Measurements from ENCODE around the gene TRMT6. TPM values are rescaled to one million over a fixed set of nuclear protein-coding genes. Genes with fewer than 3 reads are reported as not detected.

The TRMT6 gene
- total and polyA plus RNA-seq, 9 of the 15 experiments (the other 6 are each of a cell fraction or from before 2014, with no cell fraction given): 10.6 to 21.3 (median 15.6) TPM

- in situ Hi-C loops (cut with MboI): no loop called here
- Histone ChIP-seq H3K4me3 (no peak overlapping the region), H4K20me1 (replicated peaks; ENCODE audit: control insufficient read depth, insufficient read depth, low read length) (no peaks in the 10 kb centered on the region), H3K9me1 (ENCODE audit: control insufficient read depth, insufficient read depth, low read length) (no peaks in the 10 kb centered on the region), H3K79me2 (ENCODE audit: control insufficient read depth, insufficient read depth, low read length) (peaks cover 40% of the 10 kb centered on the region), H3K9ac (ENCODE audit: insufficient read depth in 1 of 2, low read depth in 2 of 2, low read length in 2 of 2) (no peak overlapping the region; a peak in 1 of 4 replicates), H3K27ac (ENCODE audit: extremely low read depth, low read depth, low read length) (no peak overlapping the region; the same call in 2 of the 3 replicates), H2AFZ (ENCODE audit: low read depth, low read length) (no peak overlapping the region), H3K9me3 (replicated peaks; ENCODE audit: control insufficient read depth, insufficient read depth, low read depth, low read length) (no peaks in the 10 kb centered on the region), H3K4me2 (ENCODE audit: insufficient read depth, low read length) (no peak overlapping the region), H3K4me1 (replicated peaks in 1 of 2; ENCODE audit: control insufficient read depth in 2 of 2, insufficient read depth in 2 of 2, low read length in 2 of 2) (peaks cover 0 to 9% of the 10 kb centered on the region in 2 experiments; a peak in 1 of 5 replicates), H3K27me3 (ENCODE audit: control insufficient read depth in 2 of 2, insufficient read depth in 2 of 2, low read length in 2 of 2) (no peaks in the 10 kb centered on the region), H3K36me3 (ENCODE audit: control insufficient read depth, insufficient read depth, low read length) (peaks cover 60% of the 10 kb centered on the region; the same call in 2 of the 3 replicates)
- POLR2A ChIA-PET: no interaction called here
- CTCF ChIA-PET (ENCODE audit: low intra/inter-chr PET ratio): no interaction called here
- DNase-seq (ENCODE audit: extremely low read depth in 1 of 4, low spot score in 3 of 4) (no peak), FAIRE-seq (no peak), ATAC-seq (no peak)
- no TSS peak for BruUV-seq (replicated peaks)
- intact Hi-C loops (cut with micrococcal nuclease): no loop called here
- 90% methylated on average over 6 of the region's 6 CpGs for WGBS (ENCODE audit: insufficient coverage, low coverage, missing lambda C conversion rate)
- no peak for TF ChIP-seq HES1 (IDR thresholded peaks at IDR 0.05; ENCODE audit: low read depth)
- TF ChIP-seq ZKSCAN8 (CRISPR knock-in tag; IDR thresholded peaks at IDR 0.05): no peak
- TF ChIP-seq ZSCAN29 (IDR thresholded peaks at IDR 0.05): no peak
- no peak for TF ChIP-seq RHOXF2B (CRISPR knock-in tag; conservative IDR thresholded peaks at IDR 0.05)
- TF ChIP-seq THAP12 (CRISPR knock-in tag; IDR thresholded peaks at IDR 0.05): no peak
- TF ChIP-seq CGGBP1 (CRISPR knock-in tag; IDR thresholded peaks at IDR 0.05): no peak
These were observed 3.1 kb downstream of the TRMT6 start for GRCh38 chr20:5947276-5947675.
